Measurements from ENCODE around the gene ZNF91.

ZNF91 gene

GRCh38 chr19:23407616-23408133 is 12.4 kb upstream of the ZNF91 start:
- POLR2A ChIA-PET (ENCODE audit: low non-redundant PET) = no interaction called here
- no peak overlapping the region for H3K27ac ChIP-seq
- no peak for DNase-seq (ENCODE audit: low spot score)
- CTCF ChIA-PET = no interaction called here
- TF ChIP-seq, protein P1, sequence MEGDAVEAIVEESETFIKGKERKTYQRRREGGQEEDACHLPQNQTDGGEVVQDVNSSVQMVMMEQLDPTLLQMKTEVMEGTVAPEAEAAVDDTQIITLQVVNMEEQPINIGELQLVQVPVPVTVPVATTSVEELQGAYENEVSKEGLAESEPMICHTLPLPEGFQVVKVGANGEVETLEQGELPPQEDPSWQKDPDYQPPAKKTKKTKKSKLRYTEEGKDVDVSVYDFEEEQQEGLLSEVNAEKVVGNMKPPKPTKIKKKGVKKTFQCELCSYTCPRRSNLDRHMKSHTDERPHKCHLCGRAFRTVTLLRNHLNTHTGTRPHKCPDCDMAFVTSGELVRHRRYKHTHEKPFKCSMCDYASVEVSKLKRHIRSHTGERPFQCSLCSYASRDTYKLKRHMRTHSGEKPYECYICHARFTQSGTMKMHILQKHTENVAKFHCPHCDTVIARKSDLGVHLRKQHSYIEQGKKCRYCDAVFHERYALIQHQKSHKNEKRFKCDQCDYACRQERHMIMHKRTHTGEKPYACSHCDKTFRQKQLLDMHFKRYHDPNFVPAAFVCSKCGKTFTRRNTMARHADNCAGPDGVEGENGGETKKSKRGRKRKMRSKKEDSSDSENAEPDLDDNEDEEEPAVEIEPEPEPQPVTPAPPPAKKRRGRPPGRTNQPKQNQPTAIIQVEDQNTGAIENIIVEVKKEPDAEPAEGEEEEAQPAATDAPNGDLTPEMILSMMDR (conservative IDR thresholded peaks at IDR 0.05; ENCODE audit: low read depth) = no peak

- no peak overlapping the region for H3K27ac ChIP-seq
- CTCF ChIA-PET = no interaction called here
- TF ChIP-seq, protein P1 (conservative IDR thresholded peaks at IDR 0.05; ENCODE audit: low read depth) = no peak
- POLR2A ChIA-PET (ENCODE audit: low non-redundant PET) = no interaction called here
- no peak for DNase-seq (ENCODE audit: low spot score)
Measured at GRCh38 chr19:23406721-23407120, 11.4 kb upstream of the ZNF91 start.

DNA sequence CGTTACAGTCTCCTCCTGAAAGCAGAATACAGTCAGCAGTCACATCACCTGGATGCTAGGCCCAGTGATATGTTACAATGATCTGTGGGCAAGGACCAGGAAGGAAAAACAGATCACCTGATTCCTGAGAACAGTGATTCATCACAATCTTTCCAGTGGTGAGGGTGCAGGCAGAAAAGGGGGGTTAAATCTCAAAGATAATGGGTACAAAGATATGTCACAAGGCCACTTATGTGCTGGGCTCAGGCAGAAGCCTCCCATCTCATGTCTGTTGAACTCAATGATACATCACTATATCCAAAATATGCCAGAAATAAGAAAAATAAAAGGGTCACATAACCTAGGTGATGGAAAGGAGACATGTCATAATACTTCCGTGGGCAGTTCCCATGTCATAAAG is 10.8 kb upstream of the ZNF91 start:
- CTCF ChIA-PET = no interaction called here
- no peak overlapping the region for H3K27ac ChIP-seq
- POLR2A ChIA-PET (ENCODE audit: low non-redundant PET) = no interaction called here
- DNase-seq (ENCODE audit: low spot score) = no peak
- TF ChIP-seq, protein P1 (conservative IDR thresholded peaks at IDR 0.05; ENCODE audit: low read depth) = no peak

DNA sequence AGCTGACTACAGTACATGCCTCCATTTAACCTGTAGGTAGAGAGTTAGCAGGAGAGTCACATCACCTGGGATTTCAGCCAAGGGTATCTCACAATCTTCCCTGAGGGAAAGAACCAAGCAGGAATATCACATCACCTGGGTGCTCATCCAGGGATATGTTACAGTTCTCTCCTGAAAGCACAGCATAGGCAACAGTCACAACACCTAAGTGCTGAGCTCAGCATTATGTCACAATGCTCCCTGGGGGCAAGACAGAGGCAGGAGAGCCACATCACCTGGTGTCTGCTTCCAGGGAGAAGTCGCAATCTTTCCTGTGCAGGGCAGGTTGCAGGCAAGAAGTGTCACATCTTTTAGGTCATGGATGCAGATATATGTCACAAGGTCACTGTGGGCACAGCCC is 9.4 kb upstream of the ZNF91 start:
- CTCF ChIA-PET = no interaction called here
- POLR2A ChIA-PET (ENCODE audit: low non-redundant PET) = no interaction called here
- TF ChIP-seq, protein P1 (conservative IDR thresholded peaks at IDR 0.05; ENCODE audit: low read depth) = no peak
- no peak for DNase-seq (ENCODE audit: low spot score)
- H3K27ac ChIP-seq = no peak overlapping the region

- no peak overlapping the region for H3K27ac ChIP-seq
- CTCF ChIA-PET = no interaction called here
- TF ChIP-seq, protein P1 (conservative IDR thresholded peaks at IDR 0.05; ENCODE audit: low read depth) = no peak
- DNase-seq (ENCODE audit: low spot score) = no peak
- POLR2A ChIA-PET (ENCODE audit: low non-redundant PET) = no interaction called here
Measured at GRCh38 chr19:23403581-23404324, 8.5 kb upstream of the ZNF91 start.

DNA sequence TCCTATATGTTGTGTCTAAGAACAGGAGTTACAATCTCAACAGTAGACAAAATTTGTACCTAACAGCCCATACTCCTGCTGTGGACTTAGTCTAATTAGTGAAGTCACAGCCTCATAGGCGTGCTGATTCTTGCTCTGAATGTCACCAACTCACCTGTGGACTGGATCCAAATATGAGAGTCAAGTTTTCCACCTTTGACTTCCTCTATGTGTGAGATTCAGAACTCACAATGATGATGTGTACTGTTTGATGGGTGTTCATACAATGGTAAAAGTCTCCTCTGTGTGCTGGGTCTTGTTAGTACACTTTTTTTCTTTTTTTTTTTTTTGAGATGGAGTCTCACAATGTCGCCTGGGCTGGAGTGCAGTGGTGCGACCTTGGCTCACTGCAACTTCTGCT is 7.8 kb upstream of the ZNF91 start:
- no peak for DNase-seq (ENCODE audit: low spot score)
- ChIA-PET CTCF (no interaction called here), POLR2A (ENCODE audit: low non-redundant PET) (no interaction called here)
- no peak overlapping the region for H3K27ac ChIP-seq
- TF ChIP-seq, protein P1 (conservative IDR thresholded peaks at IDR 0.05; ENCODE audit: low read depth) = no peak

All from RWPE1 (cell line).